GM13977 (cell line): ENCODE measurements around the gene SMIM8.
A peak's percentile ranks its signal among the peaks of the same experiment; 100 is the strongest.

Experiments used
- DNase-seq: peaks from one replicate; pipeline ENCODE4 v3.0.0; 2012; ENCODE audit warnings: low spot score
- CTCF ChIP-seq: IDR thresholded peaks from 2 replicates; pipeline ENCODE4 v1.5.1; 2012; ENCODE audit warnings: mild to moderate bottlenecking, control low read depth; ENCODE audit not compliant: insufficient read depth; ENCODE audit errors: extremely low read depth, missing control alignments
- in situ Hi-C: fragments of 300-500 bp; cut with MboI; formaldehyde crosslinking; loops from one replicate; pipeline ENCODE4 v1.12.0; 2022; ENCODE audit warnings: low sequenced_read_pairs, low pct_unique_long_range_greater_than_20kb, mixed read lengths, inconsistent platforms; ENCODE audit not compliant: unreplicated experiment

The SMIM8 gene, protein sequence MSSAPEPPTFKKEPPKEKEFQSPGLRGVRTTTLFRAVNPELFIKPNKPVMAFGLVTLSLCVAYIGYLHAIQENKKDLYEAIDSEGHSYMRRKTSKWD

DNA sequence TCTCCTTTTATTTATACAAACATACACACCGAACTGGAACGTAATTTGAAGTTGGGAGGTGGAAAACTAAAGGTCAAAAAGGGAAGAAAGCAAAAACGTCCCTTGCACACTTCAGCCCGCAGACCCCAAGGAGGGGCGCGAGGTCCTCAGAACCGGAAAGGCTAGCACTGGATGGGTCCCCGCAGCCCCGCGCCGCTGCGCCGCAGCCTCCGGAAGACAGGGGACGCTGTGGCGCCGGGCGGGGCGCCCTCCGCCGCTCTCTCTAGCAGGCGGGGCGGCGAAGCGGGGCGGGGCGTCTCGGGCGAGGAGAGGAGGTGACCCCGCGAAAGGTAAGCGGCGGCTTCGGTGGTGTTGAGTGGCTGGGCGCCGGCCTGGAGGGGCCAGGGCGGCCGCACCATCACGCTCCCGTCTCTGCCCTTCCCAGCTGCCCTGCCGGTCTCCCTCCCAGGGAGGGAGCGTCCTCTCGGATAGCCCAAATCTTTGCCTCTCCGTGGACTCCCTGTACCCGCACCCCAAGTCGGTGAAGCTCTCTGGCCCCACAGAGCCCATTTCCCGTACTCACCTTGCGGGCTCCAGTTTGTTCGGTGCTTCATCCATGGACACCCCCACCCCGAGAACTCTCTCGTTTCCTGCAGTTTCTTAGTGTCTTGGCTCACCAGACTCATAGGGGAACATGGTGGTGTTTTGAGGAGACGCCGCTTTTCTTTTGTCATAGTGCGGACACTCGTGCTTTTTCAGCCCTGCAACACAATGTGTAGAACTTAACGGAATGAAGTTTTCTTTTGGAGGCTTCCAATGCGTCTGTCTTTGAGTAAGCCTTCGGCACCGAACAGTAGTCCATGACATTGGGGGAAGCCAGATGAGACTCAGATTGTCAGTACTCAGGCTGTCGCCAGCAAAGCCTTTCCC, at the start of gene SMIM8:
Gene SMIM8, plus strand, starts transcription at position 285 of the 909 bp plus-strand sequence. CDS start 14,444 bp downstream, outside the sequence.
- peak; percentile 96 for TF ChIP-seq CTCF
- peak; percentile 92 for DNase-seq
- in situ Hi-C loops, result no loop called here

GRCh38 chr6:87274660-87275274, 47.6 kb upstream of the SMIM8 start:
- in situ Hi-C loops, result no loop called here
- DNase-seq, result no peak
- TF ChIP-seq CTCF, result no peak

DNA sequence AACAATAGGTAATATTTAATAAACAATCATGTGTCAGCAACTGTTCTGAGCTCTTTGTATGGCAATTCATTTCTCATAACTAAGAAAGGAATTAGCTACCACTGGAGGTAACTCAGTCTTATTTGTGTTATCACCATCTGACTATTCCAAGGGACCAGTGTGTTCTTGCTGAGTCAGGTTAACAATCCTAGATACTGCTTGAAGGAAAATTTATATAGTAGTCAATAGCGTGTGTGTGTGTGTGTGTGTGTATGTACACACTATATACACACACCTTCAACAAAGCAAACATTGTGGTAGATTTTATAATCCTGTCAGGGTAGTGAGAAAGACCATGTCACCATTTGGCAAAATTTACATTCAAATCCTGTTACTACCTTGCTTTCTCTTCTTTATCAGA, 45.8 kb upstream of the SMIM8 start:
- in situ Hi-C loops, result no loop called here
- no peak for TF ChIP-seq CTCF
- DNase-seq, result no peak

DNA sequence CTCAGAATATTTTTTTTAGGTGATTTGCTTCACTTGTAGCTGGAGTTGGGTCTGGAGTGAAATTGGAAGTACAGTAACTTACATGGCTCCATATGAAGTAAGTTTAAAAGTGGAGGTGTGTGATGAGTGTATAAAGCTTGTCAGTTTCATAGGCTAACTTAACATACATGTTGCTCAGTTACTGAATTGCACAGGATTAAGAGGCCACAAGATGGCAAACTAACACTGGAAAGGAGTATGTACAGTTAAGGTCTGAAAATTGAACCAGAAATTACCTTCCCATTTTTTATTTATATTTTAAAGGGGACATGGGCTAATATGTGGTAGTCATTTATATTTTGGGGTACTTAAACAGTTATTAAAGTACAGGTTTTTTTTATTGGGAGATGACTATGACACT, 45.3 kb upstream of the SMIM8 start:
- in situ Hi-C loops, result no loop called here
- peak; percentile 23 for TF ChIP-seq CTCF
- DNase-seq, result no peak

- TF ChIP-seq CTCF, result no peak
- DNase-seq, result no peak
- in situ Hi-C loops, result no loop called here
These were observed 43.2 kb upstream of the SMIM8 start for GRCh38 chr6:87279196-87279595.

DNA sequence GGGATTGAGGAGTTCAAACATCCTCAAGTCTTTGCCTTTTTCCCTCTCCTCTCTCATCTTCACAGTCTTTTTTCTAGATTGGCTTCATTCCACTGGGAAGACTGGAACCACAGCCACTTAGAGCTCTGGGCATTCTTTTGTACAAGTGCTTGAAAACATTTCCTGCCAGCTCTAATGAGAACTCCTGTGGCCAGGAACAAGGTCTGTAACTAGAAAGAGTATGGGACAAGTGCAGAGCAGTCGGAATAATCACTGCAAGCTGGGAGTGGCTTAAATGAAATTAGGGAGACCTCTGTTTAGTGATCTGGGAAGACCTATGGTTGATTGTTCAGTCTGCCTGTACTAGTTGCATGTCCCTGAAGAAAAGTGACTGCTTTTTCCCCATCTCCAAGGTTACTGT, 41.0 kb upstream of the SMIM8 start:
- in situ Hi-C loops, result no loop called here
- no peak for DNase-seq
- TF ChIP-seq CTCF, result no peak
